Pancreas (tissue), 10 donors: ENCODE data around the gene CACNA2D3. TPM values are rescaled to one million over a fixed set of nuclear protein-coding genes. Genes with fewer than 3 reads are reported as not detected.

Experiments
- ATAC-seq, 4 donors: fragments of 200-7000 bp; cut with Tn5 transposase; one replicate each; pipeline versions ENCODE4 v1.8.0 to v1.9.1; 2020; ENCODE audit warnings: mild to moderate bottlenecking in 4 of 4, moderate library complexity in 4 of 4
- DNase-seq, 6 donors: peaks; one replicate each; pipeline ENCODE4 v3.0.0-alpha.2; 2020
- FAIRE-seq: peaks from 2 replicates; lab custom pipeline; 2012; peaks lifted over from hg19 to GRCh38; lab: Jason Lieb, UNC
- H3K27ac ChIP-seq, 4 donors: fragments of 200-600 bp; sonication (generic); 1 replicate in 3 of 4; 2 replicates in 1 of 4; pipeline versions ENCODE4 v1.5.0 to v1.8.0; 2020
- H3K27me3 ChIP-seq, 4 donors: fragments of 200-600 bp; one replicate each; pipeline ENCODE4 v1.8.0; 2021
- H3K36me3 ChIP-seq, 3 donors: fragments of 200-600 bp; sonication (generic) in 1 of 3; one replicate each; pipeline versions ENCODE4 v1.5.0 to v1.8.0; 2020 to 2021
- H3K4me1 ChIP-seq, 3 donors: fragments of 200-600 bp; one replicate each; pipeline ENCODE4 v1.8.0; 2021
- H3K4me3 ChIP-seq, 4 donors: fragments of 200-600 bp; sonication (generic) in 2 of 4; one replicate each; pipeline versions ENCODE4 v1.5.0 to v1.8.0; 2020 to 2021
- H3K9me3 ChIP-seq, 4 donors: fragments of 200-600 bp; one replicate each; pipeline ENCODE4 v1.8.0; 2021
- WGBS, 2 donors: extraction: QIAGEN DNeasy Blood & Tissue Kit; methylation state at CpG; one replicate each; pipeline ENCODE4 v1.1.7; 2013; 5-methylcytosine and 5-hydroxymethylcytosine counted together
- intact Hi-C, 3 donors: fragments of 100-400 bp; cut with DNase I; formaldehyde crosslinking; loops; one replicate each; pipeline versions ENCODE4 v1.11.1 to v1.14.2; 2022
- polyA plus RNA-seq, 2 donors: library from polyadenylated mRNA; stranded (reverse); fragments of 200-250 nt; gene quantifications; one replicate each; pipeline ENCODE4 v1.2.3, GENCODE V29; 2013
- total RNA-seq, 6 donors: library from RNA; stranded (reverse); fragmentation: NEBNext Ultra II Directional in 4 of 6; extraction: Animal tissue kit (Norgen Biotek cat#: 25700) in 4 of 6; gene quantifications; one replicate each; pipeline versions ENCODE4 v1.2.1 to v1.2.4, GENCODE V29; 2021 to 2023
- TF ChIP-seq, protein P1 (sequence below), 4 donors: fragments of 200-600 bp; sonication (generic) in 3 of 4; IDR thresholded peaks; one replicate each; pipeline versions ENCODE4 v1.5.0 to v1.8.0; 2021; ENCODE audit warnings: antibody characterized with exemption in 4 of 4
- donor health status: healthy with polysubstance abuse.
- donor health status: DM: no; HTN: no; CAD: no; lungs with moderate emphysema.
- donor health status: DM: no; HTN: no; CAD: no.
- donor health status: control.
- donor health status: control.
- donor health status: Bipolar disorder and iron deficiency.
- donor health status: DM: yes; HTN: yes; CAD: no.
- donor health status: DM: no; HTN: no; CAD: no.
- donor health status: DM: no; HTN: no; CAD: no.
- donor health status: DM: yes; HTN: yes; CAD: no.

Gene CACNA2D3
- total and polyA plus RNA-seq, 8 donors, result 0.19 to 0.75 (median 0.37) TPM; not detected in 2

DNA sequence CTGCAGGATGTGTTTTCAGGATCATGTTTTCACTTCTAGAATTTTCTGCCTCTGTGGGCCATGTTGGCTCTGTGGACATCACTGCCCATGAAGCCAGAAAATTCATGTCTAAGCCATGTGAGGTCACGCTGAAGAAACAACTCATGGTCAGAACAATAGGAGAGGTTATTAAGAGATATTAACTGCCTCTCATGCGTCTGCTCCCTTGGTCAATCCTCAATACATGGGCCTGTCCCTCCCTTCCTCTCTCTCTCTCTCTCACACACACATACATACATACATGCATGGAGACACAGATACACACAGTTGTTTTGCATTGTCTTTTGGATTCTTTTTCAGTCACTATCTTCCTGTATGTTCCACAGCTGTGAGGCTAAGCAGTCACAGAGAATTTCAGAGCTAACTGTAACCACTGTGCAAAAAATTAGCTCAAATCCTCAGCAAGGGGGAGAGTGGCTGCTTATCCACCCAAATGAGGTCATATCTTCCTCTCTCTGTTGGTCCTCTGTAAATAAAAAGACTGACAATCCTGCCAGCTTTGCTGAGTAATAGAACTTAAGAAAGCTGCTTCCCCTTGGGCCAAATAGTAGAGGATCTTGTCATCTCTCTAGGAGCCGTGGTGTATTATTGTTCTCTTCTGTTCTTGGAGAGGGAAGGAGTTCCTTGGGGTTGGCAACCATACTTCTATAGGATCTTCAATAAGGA lies 759.9 kb downstream of the CACNA2D3 start:
- H3K9me3 ChIP-seq, result no peaks in the 10 kb centered on the region
- H3K4me1 ChIP-seq, result no peaks in the 10 kb centered on the region
- DNase-seq (no peak), ATAC-seq (peak in 1 of 4 donors; percentile 46), FAIRE-seq (no peak)
- intact Hi-C loops, result no loop called here
- TF ChIP-seq, protein P1, sequence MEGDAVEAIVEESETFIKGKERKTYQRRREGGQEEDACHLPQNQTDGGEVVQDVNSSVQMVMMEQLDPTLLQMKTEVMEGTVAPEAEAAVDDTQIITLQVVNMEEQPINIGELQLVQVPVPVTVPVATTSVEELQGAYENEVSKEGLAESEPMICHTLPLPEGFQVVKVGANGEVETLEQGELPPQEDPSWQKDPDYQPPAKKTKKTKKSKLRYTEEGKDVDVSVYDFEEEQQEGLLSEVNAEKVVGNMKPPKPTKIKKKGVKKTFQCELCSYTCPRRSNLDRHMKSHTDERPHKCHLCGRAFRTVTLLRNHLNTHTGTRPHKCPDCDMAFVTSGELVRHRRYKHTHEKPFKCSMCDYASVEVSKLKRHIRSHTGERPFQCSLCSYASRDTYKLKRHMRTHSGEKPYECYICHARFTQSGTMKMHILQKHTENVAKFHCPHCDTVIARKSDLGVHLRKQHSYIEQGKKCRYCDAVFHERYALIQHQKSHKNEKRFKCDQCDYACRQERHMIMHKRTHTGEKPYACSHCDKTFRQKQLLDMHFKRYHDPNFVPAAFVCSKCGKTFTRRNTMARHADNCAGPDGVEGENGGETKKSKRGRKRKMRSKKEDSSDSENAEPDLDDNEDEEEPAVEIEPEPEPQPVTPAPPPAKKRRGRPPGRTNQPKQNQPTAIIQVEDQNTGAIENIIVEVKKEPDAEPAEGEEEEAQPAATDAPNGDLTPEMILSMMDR (IDR thresholded peaks at IDR 0.05), result no peak
- H3K27me3 ChIP-seq, result peaks cover 0 to 6% (median 0%) of the 10 kb centered on the region in 4 donors
- WGBS, 2 donors, result 47 to 77% methylated on average over 3 of the region's 3 CpGs
- H3K27ac ChIP-seq, result no peak overlapping the region
- H3K36me3 ChIP-seq, result no peaks in the 10 kb centered on the region
- H3K4me3 ChIP-seq, result no peak overlapping the region

DNA sequence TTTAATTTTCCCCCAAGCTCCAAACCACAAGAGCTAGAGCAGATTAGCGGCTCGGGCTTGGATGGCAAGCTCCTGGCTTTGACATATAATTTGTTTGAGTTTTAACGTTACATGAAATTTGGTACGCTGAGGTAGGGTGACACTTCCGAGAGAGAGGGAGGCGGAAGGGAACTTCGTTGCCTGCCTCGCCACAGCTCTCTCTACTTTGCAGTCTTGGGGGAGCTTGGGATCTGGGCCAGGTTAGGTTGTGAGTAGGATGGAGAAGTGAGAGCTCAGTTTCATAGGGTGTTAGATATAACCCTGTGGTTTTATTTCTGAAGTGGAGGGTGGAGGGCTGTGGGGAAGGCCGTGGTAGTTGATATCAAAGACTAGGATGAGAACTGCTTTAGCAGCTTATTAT lies 765.8 kb downstream of the CACNA2D3 start:
- H3K27me3 ChIP-seq, result no peaks in the 10 kb centered on the region
- no peak overlapping the region for H3K4me3 ChIP-seq
- H3K9me3 ChIP-seq, result no peaks in the 10 kb centered on the region
- no peaks in the 10 kb centered on the region for H3K36me3 ChIP-seq
- DNase-seq (no peak), ATAC-seq (no peak), FAIRE-seq (no peak)
- 84 to 85% methylated on average over 9 of the region's 9 CpGs for WGBS, 2 donors
- TF ChIP-seq, protein P1 (IDR thresholded peaks at IDR 0.05), result no peak
- intact Hi-C loops, result no loop called here
- no peaks in the 10 kb centered on the region for H3K4me1 ChIP-seq
- no peak overlapping the region for H3K27ac ChIP-seq

DNA sequence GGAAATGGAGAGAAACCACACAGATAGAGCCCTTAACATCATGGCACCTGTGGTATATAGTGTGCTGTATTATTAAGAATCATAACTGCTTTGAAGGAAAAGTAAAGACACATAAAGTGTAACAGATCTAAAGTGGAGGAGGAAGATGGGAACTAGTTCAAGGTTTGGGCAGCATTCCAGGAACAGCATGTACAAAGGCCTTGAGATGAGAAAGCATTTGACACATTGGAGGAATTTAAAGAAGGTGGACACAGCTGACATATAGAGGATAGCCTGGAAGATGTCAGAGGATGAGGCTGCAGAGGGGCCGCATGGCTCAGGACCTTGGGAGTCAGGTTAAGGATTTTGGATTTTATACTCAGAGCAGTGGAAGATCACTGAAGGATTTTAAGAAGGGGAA lies 766.5 kb downstream of the CACNA2D3 start:
- TF ChIP-seq, protein P1 (IDR thresholded peaks at IDR 0.05), result no peak
- FAIRE-seq, result no peak
- intact Hi-C loops, result no loop called here

DNA sequence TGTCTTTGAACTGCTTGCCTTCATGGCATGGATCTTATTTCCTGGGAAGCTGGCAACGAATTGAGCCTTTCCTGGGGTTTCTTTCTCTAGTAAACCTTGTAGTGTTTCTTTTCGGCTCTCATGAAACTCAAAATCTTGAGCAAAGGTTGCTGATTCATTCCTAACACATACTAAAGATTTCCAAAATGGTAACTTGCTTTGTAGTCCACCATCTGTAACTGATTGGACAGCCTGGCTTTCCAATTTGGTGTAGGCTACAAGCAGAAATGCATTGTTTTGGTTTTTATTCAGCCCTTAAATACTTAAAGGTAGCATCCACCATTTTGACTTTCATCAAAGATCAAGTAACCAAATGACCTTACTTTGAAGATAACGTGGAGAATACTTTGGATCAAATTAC lies 767.4 kb downstream of the CACNA2D3 start:
- no peak overlapping the region for H3K4me3 ChIP-seq
- no peaks in the 10 kb centered on the region for H3K36me3 ChIP-seq
- 69 to 78% methylated on average over 3 of the region's 3 CpGs for WGBS, 2 donors
- TF ChIP-seq, protein P1 (IDR thresholded peaks at IDR 0.05), result no peak
- H3K4me1 ChIP-seq, result no peaks in the 10 kb centered on the region
- intact Hi-C loops, result loop anchor here in 1 of 3 donors (5.0 kb wide), 1 partner anchor 42 kb away; no protein-coding TSS in a partner anchor
- FAIRE-seq (no peak), ATAC-seq (no peak), DNase-seq (no peak)
- no peaks in the 10 kb centered on the region for H3K27me3 ChIP-seq
- no peak overlapping the region for H3K27ac ChIP-seq
- no peaks in the 10 kb centered on the region for H3K9me3 ChIP-seq

More for the DNA sequence above, 766.5 kb downstream of the CACNA2D3 start:
- Histone ChIP-seq H3K36me3 (no peaks in the 10 kb centered on the region), H3K4me1 (no peaks in the 10 kb centered on the region), H3K27me3 (no peaks in the 10 kb centered on the region), H3K4me3 (no peak overlapping the region), H3K27ac (no peak overlapping the region), H3K9me3 (no peaks in the 10 kb centered on the region)
- ATAC-seq (no peak), DNase-seq (no peak)
- WGBS, 2 donors, result 82 to 96% methylated on average over 1 of the region's 1 CpG

DNA sequence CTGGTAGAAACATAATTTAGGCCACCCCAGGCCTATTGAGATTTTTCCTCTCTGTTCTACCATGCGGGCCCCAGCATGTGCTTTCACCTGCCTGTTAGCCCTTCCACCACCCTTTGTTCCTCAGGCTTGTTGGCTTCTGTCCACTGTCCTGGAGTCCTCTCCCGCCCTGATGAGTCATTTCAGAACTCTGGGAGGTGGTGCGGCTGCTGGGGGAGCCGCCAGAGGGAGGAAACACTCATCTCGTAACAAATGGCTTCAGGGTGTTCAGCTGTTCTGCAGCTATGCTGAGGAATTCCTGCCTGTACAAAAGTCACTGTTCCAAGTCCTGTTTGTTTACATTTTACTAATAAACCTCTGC lies 769.2 kb downstream of the CACNA2D3 start:
- TF ChIP-seq, protein P1 (IDR thresholded peaks at IDR 0.05), result peak in 1 of 4 donors; percentile 12
- Histone ChIP-seq H3K36me3 (no peaks in the 10 kb centered on the region), H3K27me3 (no peaks in the 10 kb centered on the region), H3K9me3 (no peaks in the 10 kb centered on the region), H3K4me1 (no peaks in the 10 kb centered on the region), H3K27ac (peak overlapping the region; percentile 59 to 69 (median 67)), H3K4me3 (no peak overlapping the region)
- intact Hi-C loops, result loop anchor here in 1 of 3 donors (5.0 kb wide), 1 partner anchor 44 kb away; no protein-coding TSS in a partner anchor
- FAIRE-seq, result no peak
- WGBS, 2 donors, result 47 to 49% methylated on average over 5 of the region's 5 CpGs
- ATAC-seq, result peak; percentile 84 to 96 (median 95)
- peak in 5 of 6 donors; percentile 58 to 78 (median 64) for DNase-seq
